Panc1 (cell line): ENCODE results near the gene CHMP1A.

Experiments
- SIN3A ChIP-seq: IDR thresholded peaks from 2 replicates; pipeline ENCODE4 v1.6.1; 2012; ENCODE audit warnings: low read depth, mild to moderate bottlenecking, low read length, moderate library complexity, borderline replicate concordance; ENCODE audit not compliant: insufficient read depth
- TF ChIP-seq, protein P1 (sequence below): fragments of 450-650 bp; IDR thresholded peaks from 2 replicates; pipeline ENCODE4 v1.5.1; 2017; ENCODE audit warnings: mild to moderate bottlenecking

DNA sequence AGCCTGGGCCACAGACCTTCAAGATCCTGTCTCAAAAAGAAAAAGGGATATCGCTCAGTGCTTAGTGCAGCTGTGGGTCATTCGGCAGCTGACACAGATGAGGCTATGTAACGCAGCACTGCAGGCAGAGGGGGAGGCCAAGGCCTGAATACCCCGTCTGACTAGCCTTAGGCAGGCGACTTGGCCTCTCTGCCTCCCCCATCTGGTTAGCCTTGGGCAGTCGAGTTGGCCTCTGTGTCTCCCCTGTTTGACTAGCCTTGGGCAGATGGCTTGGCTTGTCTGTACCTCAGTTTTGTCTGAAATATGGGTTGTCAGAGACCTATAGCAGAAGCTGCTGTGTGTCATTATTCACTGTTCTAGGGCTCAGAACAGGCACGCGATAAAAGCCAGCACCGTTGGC lies 10.1 kb upstream of the CHMP1A start:
- TF ChIP-seq, protein P1, sequence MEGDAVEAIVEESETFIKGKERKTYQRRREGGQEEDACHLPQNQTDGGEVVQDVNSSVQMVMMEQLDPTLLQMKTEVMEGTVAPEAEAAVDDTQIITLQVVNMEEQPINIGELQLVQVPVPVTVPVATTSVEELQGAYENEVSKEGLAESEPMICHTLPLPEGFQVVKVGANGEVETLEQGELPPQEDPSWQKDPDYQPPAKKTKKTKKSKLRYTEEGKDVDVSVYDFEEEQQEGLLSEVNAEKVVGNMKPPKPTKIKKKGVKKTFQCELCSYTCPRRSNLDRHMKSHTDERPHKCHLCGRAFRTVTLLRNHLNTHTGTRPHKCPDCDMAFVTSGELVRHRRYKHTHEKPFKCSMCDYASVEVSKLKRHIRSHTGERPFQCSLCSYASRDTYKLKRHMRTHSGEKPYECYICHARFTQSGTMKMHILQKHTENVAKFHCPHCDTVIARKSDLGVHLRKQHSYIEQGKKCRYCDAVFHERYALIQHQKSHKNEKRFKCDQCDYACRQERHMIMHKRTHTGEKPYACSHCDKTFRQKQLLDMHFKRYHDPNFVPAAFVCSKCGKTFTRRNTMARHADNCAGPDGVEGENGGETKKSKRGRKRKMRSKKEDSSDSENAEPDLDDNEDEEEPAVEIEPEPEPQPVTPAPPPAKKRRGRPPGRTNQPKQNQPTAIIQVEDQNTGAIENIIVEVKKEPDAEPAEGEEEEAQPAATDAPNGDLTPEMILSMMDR, result no peak
- TF ChIP-seq SIN3A, result no peak
